Panc1 (cell line): Measurements from ENCODE around the gene FBF1.

Experiments used
- CTCF ChIP-seq: fragments of 450-650 bp; IDR thresholded peaks from 2 replicates; pipeline ENCODE4 v1.5.1; 2017; ENCODE audit warnings: mild to moderate bottlenecking
- POLR2AphosphoS5 ChIP-seq: IDR thresholded peaks from 2 replicates; pipeline ENCODE4 v1.6.1; 2012; ENCODE audit warnings: mild to moderate bottlenecking, low read depth, low read length, moderate library complexity
- REST ChIP-seq, 2 experiments: IDR thresholded peaks; 2 replicates each; pipeline ENCODE4 v1.6.1; 2011 to 2012; ENCODE audit warnings: low read depth in 2 of 2, control low read depth in 1 of 2, low read length in 1 of 2, mild to moderate bottlenecking in 1 of 2, moderate library complexity in 1 of 2; ENCODE audit not compliant: insufficient read depth in 1 of 2

GRCh38 chr17:75906143-75906884 is 34.5 kb downstream of the FBF1 start:
- no peak for TF ChIP-seq CTCF
- TF ChIP-seq POLR2AphosphoS5: no peak
- no peak for TF ChIP-seq REST (IDR thresholded peaks at IDR 0.05; ENCODE audit: insufficient read depth in 1 of 2, low read depth in 2 of 2, low read length in 1 of 2)
